Stomach (tissue), 4 donors: ENCODE measurements around the gene SPAM1.

Experiments used
- EP300 ChIP-seq: sonication (generic); formaldehyde crosslinking; IDR thresholded peaks from one replicate; pipeline ENCODE4 v1.6.1; 2017; ENCODE audit warnings: antibody characterized with exemption
- POLR2A ChIP-seq, 4 donors: fragments of 450-650 bp; IDR thresholded peaks; one replicate each; pipeline ENCODE4 v1.6.1; 2016; ENCODE audit warnings: antibody characterized with exemption in 4 of 4, control low read depth in 2 of 4, mild to moderate bottlenecking in 1 of 4, moderate library complexity in 1 of 4
- POLR2AphosphoS5 ChIP-seq, 3 donors: sonication (generic); formaldehyde crosslinking; IDR thresholded peaks; one replicate each; pipeline ENCODE4 v1.6.1; 2016; ENCODE audit warnings: antibody characterized with exemption in 3 of 3
- TF ChIP-seq, protein P1 (sequence below), 7 experiments: fragments of 450-650 bp in 4 of 7; fragments of 200-600 bp in 3 of 7; sonication (generic) in 3 of 7; IDR thresholded peaks; one replicate each; pipeline ENCODE4 v1.5.1; 2016 to 2019; ENCODE audit warnings: antibody characterized with exemption in 7 of 7, control low read depth in 2 of 7, mild to moderate bottlenecking in 1 of 7

- TF ChIP-seq, protein P1, sequence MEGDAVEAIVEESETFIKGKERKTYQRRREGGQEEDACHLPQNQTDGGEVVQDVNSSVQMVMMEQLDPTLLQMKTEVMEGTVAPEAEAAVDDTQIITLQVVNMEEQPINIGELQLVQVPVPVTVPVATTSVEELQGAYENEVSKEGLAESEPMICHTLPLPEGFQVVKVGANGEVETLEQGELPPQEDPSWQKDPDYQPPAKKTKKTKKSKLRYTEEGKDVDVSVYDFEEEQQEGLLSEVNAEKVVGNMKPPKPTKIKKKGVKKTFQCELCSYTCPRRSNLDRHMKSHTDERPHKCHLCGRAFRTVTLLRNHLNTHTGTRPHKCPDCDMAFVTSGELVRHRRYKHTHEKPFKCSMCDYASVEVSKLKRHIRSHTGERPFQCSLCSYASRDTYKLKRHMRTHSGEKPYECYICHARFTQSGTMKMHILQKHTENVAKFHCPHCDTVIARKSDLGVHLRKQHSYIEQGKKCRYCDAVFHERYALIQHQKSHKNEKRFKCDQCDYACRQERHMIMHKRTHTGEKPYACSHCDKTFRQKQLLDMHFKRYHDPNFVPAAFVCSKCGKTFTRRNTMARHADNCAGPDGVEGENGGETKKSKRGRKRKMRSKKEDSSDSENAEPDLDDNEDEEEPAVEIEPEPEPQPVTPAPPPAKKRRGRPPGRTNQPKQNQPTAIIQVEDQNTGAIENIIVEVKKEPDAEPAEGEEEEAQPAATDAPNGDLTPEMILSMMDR (IDR thresholded peaks at IDR 0.05): no peak
- TF ChIP-seq POLR2AphosphoS5 (IDR thresholded peaks at IDR 0.05) (no peak), EP300 (no peak), POLR2A (IDR thresholded peaks at IDR 0.05) (no peak)
Measured at GRCh38 chr7:123935436-123936381, 10.7 kb downstream of the SPAM1 start.
